GM10266 (cell line): Measurements from ENCODE around the gene GJA10.
A peak's percentile ranks its signal among the peaks of the same experiment; 100 is the strongest.

Experiments
- DNase-seq: peaks from one replicate; pipeline ENCODE4 v3.0.0; 2012; ENCODE audit errors: extremely low spot score
- CTCF ChIP-seq: IDR thresholded peaks from 2 replicates; pipeline ENCODE4 v1.5.1; 2012; ENCODE audit warnings: mild to moderate bottlenecking, low read depth; ENCODE audit not compliant: control insufficient read depth, insufficient read depth; ENCODE audit errors: missing control alignments

Gene GJA10

GRCh38 chr6:89941031-89941762, 46.9 kb downstream of the GJA10 start:
- DNase-seq, result no peak
- TF ChIP-seq CTCF, result no peak

- no peak for DNase-seq
- TF ChIP-seq CTCF, result no peak
Measured at GRCh38 chr6:89941763-89942497, 47.7 kb downstream of the GJA10 start.

GRCh38 chr6:89942601-89943000, 48.3 kb downstream of the GJA10 start:
- no peak for TF ChIP-seq CTCF

GRCh38 chr6:89944181-89944755, 50.0 kb downstream of the GJA10 start:
- no peak for DNase-seq
- TF ChIP-seq CTCF, result no peak

More at GRCh38 chr6:89942601-89943000, 48.3 kb downstream of the GJA10 start:
- no peak for DNase-seq

- peak; percentile 38 for TF ChIP-seq CTCF
- DNase-seq, result no peak
Measured at GRCh38 chr6:89944826-89945407, 50.6 kb downstream of the GJA10 start.
